Measurements from ENCODE around the gene IFI27L2.

The IFI27L2 gene

GRCh38 chr14:94121485-94121884, 7.9 kb downstream of the IFI27L2 start:
- DNase-seq, result no peak

- DNase-seq, result no peak
Observed at GRCh38 chr14:94120667-94121340, 8.6 kb downstream of the IFI27L2 start.

- no peak for DNase-seq
Observed at GRCh38 chr14:94119071-94119470, 10.3 kb downstream of the IFI27L2 start.

GRCh38 chr14:94117856-94118255, 11.5 kb downstream of the IFI27L2 start:
- DNase-seq, result no peak

GRCh38 chr14:94116701-94117100, 12.7 kb downstream of the IFI27L2 start:
- no peak for DNase-seq

- no peak for DNase-seq
Observed at GRCh38 chr14:94115631-94116030, 13.8 kb downstream of the IFI27L2 start.

GRCh38 chr14:94115058-94115591, 14.3 kb downstream of the IFI27L2 start:
- peak; percentile 29 for DNase-seq

GRCh38 chr14:94114589-94115057, 14.8 kb downstream of the IFI27L2 start:
- no peak for DNase-seq

- DNase-seq, result no peak
Observed at GRCh38 chr14:94113908-94114588, 15.4 kb downstream of the IFI27L2 start.

- peak; percentile 58 for DNase-seq
Observed at GRCh38 chr14:94113490-94113889, 15.9 kb downstream of the IFI27L2 start.

- DNase-seq, result no peak
Observed at GRCh38 chr14:94113073-94113472, 16.3 kb downstream of the IFI27L2 start.

GRCh38 chr14:94112513-94113063, 16.8 kb downstream of the IFI27L2 start:
- no peak for DNase-seq

GRCh38 chr14:94111276-94112095, 17.9 kb downstream of the IFI27L2 start:
- DNase-seq, result no peak

- no peak for DNase-seq
Observed at GRCh38 chr14:94110552-94111181, 18.7 kb downstream of the IFI27L2 start, which contains the start of gene IFI27. Gene IFI27 (plus strand): TSS chr14:94110736.

- no peak for DNase-seq
Observed at GRCh38 chr14:94109915-94110250, 19.5 kb downstream of the IFI27L2 start.

GRCh38 chr14:94104731-94105130, 24.7 kb downstream of the IFI27L2 start:
- no peak for DNase-seq

GRCh38 chr14:94103554-94104150, 25.8 kb downstream of the IFI27L2 start:
- no peak for DNase-seq

- DNase-seq, result no peak
Observed at GRCh38 chr14:94102768-94103482, 26.5 kb downstream of the IFI27L2 start.

GRCh38 chr14:94101748-94102147, 27.7 kb downstream of the IFI27L2 start:
- no peak for DNase-seq

GRCh38 chr14:94100847-94101246, 28.6 kb downstream of the IFI27L2 start:
- no peak for DNase-seq

- no peak for DNase-seq
Observed at GRCh38 chr14:94099006-94099405, 30.4 kb downstream of the IFI27L2 start.
